Hematopoietic multipotent progenitor cell (in vitro differentiated cells): ENCODE data around the gene PGAP6. TPM values are rescaled to one million over a fixed set of nuclear protein-coding genes. Genes with fewer than 3 reads are reported as not detected.
"Not testable (repeated sequence)": the region's sequence is repeated elsewhere in the genome, so short reads cannot be mapped to it uniquely, and the experiment has no call there.

Experiments
- DNase-seq, 3 donors: peaks; one replicate each; pipeline ENCODE4 v3.0.0-alpha.2; 2011 to 2015; ENCODE audit warnings: low read depth in 2 of 3, low spot score in 2 of 3
- total RNA-seq: library from RNA; depleted of rRNA; stranded (reverse); fragments of >200 nt; gene quantifications from one replicate; pipeline ENCODE4 v1.2.3, GENCODE V29; 2012

The PGAP6 gene, protein sequence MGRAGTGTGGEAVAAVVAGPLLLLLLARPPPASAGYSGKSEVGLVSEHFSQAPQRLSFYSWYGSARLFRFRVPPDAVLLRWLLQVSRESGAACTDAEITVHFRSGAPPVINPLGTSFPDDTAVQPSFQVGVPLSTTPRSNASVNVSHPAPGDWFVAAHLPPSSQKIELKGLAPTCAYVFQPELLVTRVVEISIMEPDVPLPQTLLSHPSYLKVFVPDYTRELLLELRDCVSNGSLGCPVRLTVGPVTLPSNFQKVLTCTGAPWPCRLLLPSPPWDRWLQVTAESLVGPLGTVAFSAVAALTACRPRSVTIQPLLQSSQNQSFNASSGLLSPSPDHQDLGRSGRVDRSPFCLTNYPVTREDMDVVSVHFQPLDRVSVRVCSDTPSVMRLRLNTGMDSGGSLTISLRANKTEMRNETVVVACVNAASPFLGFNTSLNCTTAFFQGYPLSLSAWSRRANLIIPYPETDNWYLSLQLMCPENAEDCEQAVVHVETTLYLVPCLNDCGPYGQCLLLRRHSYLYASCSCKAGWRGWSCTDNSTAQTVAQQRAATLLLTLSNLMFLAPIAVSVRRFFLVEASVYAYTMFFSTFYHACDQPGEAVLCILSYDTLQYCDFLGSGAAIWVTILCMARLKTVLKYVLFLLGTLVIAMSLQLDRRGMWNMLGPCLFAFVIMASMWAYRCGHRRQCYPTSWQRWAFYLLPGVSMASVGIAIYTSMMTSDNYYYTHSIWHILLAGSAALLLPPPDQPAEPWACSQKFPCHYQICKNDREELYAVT
- total RNA-seq: 88.3 TPM

DNA sequence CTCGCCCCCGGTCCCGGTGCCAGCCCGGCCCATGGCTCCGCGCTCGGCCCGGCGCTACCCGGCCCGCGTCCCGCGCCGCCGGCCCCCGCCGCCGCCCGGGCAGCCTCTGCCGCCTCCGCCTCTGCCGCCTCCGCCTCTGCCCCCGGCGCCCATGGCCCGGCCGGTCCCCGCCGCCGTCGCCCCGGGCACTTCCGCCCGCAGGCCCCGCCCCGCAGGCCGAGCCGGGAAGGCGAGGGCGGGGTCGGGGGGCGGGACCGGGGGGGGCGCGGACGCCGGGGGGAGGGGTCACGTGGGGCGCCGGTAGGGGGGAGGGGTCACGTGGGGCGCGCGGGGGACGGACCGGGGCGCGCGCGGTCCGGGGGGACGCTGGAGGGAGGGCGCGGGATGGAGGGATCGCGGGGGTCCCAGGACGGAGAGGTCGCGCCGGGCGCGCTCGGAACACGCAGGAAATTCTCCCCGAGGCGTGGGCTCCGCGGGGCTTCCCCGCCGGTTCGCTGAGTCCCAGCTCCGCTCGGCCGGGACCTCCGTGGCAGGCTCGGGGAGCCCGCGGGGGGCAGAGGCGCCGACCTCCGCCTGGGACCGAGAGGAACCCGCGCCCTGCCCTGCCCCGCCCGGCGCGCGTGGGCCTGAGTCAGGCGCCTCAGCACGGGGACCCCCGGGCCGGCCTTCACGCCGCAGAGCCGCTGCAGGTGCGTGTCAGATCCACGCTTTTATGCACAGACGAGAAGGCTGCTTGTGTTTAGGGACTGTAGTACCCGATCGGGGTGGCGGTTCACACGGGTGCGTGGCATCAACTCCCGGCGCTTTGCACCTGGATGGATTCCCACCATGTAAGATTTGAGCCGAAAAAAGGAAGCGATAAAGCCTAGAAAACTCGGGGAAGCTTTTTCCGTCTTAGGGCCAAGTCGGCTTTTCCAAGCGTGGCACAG is at the start of gene PGAP6:
PGAP6 (minus strand) TSS at position 190 of the 929 bp plus-strand sequence; CDS start at position 33, 157 bp downstream.
- peak; percentile 40 to 61 (median 46) for DNase-seq

DNA sequence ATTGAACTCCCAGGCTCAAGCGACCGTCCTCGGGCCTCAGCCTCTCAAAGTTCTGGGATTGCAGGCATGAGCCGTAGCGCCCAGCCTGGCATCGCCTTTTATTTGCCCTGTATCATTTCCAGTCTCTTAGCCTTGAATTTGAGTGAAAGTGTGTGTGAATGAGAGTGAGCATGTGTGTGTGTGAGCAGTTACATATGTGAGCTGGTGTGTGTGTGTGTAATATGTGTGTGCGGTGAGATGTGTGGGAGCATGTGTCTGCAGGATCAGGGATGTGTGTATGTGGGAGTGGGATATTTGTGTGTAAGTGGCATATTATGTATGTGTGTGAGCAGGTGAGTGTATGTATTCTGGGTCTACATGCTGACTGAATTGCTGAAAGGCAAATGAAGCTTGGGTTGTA is 49.1 kb upstream of the PGAP6 start:
- no peak for DNase-seq

DNA sequence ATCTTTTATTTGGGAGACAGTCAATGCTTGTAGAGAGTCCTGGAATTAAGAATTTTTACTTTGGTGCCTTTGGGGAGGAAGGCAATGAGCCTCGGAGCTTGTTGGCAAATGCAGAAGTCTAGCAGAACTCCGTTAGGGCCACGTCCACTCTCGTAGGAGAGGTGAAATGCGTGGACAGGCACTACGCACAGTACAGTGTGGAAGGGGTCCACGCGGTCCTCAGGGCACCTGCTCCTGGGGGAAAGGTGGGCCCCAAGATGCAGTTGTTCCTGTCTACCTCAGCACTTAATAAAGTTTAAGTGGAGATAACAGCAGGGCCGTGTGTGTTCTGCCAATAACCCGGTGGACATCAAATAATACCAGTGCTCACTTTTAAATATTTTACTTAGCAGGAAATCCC is 45.5 kb upstream of the PGAP6 start:
- no peak for DNase-seq

DNA sequence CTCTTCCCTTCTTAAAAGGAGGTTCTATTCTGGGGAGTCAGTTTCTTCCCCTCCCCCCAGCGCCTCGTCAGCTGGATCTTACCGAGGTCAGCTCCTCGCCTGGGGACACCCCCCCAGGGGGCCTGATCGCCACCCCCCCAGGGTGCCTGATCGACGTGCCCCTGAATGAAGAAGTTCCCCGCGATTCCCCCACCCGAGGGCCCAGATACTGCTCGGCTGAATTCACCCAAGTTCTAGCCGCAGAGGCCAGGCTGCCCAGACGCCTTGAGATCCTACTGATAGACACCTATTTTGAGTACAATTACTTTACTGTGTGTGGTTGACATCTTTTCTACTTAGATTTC is 45.1 kb upstream of the PGAP6 start:
- DNase-seq: peak in 1 of 3 donors; percentile 9

DNA sequence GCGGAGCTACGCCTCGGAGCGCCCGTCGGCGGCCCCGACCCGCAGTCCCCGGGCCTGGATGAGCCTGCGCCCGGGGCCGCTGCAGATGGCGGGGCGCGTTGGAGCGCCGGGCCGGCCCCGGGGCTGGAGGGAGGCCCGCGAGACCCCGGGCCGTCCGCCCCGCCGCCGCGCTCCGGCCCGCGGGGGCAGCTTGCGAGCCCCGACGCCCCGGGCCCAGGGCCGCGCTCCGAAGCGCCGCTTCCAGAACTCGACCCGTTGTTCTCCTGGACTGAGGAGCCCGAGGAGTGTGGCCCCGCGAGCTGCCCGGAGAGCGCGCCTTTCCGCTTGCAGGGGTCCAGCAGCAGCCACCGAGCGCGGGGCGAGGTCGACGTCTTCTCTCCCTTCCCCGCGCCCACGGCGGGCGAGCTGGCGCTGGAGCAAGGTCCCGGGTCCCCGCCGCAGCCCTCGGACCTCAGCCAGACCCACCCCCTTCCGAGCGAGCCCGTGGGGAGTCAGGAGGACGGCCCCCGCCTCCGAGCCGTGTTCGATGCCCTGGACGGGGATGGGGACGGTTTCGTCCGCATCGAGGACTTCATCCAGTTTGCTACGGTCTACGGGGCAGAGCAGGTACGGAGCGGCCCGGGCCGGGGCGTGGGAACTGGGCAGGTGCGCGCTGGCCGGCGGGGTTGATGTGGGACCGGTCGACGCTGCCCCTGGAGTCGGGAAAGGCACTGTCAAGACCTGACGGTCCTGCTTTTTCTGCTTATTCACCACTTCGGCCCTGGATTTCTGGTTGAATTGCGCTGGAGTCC is 44.5 kb upstream of the PGAP6 start:
- no peak for DNase-seq

DNA sequence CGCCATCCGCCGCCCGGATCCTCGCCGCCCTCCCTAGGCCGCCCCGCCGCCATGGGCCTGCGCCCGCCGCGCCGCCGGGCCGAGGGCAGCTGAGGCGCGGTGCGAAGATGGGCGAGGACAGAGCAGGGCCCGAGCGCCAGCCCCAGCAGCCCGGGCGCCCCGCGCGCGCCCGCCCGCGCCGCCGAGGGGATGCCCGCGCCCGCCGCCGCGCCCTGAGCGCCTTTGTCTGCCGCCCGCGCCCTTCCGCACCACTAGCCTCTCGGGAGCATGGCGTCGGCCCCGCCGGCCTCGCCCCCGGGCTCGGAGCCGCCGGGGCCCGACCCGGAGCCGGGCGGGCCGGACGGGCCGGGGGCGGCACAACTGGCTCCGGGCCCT is 43.9 kb upstream of the PGAP6 start:
- no peak for DNase-seq

DNA sequence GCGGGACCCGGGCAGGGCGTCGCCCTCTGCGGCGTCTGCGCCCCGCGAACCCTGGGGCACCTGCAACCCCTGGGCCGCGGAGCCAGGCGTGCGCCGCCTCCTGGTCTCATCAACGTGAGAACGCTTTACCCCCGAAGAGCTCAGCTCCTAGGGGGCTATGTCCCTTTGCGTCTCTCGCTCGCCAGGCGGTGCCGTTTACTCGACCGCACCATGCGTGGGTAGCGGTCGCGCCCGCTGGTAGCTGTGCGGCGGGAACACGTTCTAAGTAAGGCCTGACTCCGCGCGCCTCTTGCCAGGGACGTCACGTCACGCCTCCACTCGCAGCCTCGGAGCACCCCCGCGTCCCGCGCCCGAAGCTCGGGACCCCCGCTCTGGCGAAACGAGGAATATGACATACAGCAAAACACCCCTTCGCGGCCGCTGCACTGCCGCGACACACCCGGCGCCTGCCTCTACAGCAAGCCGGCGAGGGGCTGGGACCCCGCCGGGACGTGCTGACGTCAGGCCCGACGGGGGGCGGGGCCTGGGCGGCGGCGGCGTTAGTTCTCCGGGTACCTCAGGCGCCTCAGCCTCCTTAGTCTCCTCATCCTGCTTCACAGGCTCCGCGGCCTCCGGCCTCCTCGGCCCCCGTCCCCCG is 43.4 kb upstream of the PGAP6 start, which contains the start of gene RAB11FIP3:
RAB11FIP3 (plus strand) TSS at position 568 of the 637 bp plus-strand sequence. CDS start 358 bp downstream, outside the sequence.
- peak; percentile 76 to 82 (median 78) for DNase-seq

DNA sequence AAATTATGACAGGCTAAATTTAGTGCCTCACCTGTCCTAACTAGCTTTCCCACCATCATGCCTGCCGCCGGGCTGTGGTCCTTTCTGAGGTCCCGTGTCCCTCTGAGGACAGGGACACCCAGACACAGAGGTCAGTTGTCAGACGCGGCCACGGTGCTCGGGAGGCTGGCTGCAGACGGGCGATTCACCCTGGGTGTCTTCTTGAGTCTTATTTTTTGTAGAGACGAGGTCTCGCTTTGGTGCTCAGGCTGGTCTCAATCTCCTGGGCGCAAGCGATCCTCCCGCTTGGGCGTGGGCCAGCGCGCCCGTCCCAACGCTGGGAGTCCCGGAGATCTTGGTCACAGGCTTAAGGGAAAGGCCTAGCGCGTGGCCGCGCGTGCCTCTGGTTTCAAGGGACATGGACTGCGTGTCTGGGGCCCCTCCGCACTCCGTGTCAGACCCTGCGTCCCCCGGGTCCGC is 42.9 kb upstream of the PGAP6 start:
- no peak for DNase-seq

DNA sequence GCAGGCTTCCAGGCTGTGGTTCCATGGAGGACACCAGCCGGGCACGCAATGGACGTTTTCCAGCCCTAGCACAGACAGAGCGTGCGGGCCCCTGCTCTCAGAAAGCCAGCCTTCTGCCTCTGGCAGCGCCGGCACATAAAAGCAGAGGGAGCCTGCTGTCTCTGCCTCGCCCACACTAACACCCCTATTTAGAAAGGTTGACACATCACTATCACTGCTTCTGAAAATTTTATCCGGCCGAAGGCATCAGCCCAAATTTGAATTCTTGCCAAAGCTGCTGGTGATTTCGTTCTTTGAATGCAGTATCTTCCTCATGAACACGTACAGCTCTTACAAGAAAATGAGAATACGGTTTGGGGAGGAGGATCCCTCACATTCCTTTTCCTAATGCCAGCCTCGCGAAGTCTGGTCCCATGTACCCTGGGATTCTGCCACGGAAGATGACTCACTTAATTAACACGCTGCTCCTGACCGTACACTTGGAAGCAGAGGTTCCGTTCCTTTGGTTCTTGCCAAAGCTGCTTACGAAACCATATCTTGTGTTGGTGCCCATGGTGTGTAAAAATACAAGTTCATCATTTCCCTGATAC is 42.4 kb upstream of the PGAP6 start:
- DNase-seq: no peak

DNA sequence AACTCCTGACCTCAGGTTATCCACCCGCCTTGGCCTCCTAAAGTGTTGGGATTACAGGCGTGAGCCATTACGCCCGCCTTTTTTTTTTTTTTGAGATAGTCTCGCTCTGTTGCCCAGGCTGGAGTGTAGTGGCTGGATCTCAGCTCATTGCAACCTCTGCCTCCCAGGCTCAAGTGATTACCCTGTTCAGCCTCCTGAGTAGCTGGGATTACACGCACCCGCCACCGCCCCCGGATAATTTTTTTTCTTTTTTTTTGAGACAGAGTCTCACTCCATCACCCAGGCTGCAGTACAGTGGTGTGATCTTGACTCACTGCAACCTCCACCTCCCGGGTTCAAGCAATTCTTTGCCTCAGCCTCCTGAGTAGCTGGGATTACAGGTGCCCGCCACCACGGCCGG is 40.4 kb upstream of the PGAP6 start:
- not testable (repeated sequence) for DNase-seq

DNA sequence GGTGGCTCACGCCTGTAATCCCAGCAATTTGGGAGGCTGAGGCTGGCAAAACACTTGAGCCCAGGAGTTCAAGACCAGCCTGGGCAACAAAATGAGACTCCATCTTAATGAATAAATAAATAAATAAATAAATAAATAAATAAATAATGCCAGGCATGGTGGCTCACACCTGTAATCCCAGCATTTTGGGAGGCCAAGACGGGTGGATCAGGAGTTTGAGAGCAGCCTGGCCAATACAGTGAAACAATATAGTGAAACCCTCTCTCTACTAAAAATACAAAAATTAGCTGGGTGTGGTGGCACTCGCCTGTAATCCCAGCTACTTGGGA is 33.4 kb upstream of the PGAP6 start:
- DNase-seq: not testable (repeated sequence)

DNA sequence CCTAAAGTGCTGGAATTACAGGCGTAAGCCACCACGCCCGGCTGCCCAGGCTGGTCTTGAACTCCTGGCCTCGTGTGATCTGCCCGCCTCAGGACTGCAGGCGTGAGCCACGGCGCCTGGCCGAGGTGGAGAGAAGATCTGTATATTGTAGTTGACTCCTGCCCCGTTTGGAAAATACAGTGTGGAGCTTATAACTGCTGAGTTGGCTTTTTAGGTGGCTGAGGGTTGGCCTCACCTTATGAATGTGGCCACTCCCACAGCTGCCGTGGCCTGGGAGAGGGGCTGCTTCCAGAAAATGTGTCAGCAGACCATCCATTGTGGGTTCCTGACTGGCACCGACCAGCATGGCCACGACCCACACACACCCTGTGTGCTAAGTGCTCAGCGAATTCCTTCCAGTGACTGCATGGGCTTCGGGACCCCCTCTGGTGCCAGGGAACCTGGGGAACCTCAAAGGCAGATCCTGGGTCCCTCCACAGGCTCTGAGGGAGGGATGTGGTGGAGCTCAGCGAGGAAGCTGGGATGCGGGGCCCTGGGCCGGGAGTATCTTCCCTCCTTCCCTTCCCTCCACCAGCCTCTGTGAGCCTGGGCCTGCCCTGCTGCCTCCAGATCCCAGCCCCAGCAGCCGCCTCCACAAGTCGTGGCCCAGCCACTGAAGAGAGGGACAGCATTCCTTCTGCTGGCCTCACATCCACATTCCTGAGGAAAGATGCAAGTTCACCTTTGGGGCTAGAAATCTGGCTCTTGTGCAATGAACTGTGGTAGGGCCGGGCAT is 32.8 kb upstream of the PGAP6 start:
- DNase-seq: no peak

DNA sequence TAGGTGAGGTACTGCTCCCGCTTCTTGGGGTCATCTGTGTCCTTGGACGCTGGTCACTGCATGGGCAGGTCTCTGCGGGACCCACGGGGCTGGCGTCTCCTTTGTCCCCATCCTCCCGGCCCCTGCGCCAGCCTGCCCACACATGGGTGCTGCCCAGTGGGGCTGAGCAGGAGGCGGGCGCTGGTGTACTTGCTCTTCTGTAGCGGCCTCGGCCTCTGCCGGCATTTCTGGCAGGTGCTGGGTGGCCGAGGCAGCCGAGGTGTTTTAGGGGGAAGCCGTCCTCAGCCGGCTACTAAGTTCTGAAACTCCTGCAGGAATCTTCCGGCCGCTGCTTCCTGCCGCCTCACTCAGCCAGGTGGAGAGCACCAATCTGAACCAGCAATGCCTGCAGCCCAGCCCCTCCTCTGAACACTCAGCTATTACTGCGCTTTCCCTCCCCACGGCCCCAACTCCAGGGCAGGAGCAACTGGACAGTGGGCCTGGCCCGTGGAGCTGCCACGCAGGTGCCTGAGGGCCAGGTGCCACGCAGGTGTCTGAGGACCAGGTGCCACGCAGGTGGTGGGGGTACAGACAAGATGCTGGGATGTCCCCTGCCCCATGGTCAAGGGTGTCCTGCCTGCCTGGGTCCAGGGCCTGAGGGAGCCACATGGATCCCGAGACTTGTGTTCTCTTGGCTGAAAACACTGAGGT is 29.9 kb upstream of the PGAP6 start:
- DNase-seq: no peak

DNA sequence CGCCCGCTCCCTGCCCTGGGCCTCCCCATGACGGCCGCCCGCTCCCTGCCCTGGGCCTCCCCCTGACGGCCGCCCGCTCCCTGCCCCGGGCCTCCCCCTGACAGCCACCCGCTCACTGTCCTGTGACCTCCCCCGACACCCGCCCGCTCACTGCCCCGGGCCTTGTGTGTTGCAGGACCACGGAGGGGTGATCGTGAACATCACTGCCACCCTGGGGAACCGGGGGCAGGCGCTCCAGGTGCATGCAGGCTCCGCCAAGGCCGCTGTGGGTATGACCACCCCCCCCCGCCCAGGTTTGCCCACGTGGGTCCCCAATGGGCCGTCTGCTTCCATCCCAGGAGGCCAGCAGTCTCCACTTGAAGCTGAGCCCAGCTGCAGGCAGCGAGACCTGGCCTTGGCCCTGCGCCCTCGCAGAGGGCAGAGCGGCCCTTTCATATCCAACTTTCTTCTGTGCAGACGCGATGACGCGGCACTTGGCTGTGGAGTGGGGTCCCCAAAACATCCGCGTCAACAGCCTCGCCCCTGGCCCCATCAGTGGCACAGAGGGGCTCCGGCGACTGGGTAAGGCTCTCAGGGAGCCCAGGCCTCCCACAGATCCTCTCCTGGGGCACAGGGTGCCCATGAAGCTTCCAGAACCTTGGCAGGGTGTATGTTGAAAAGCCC is 28.9 kb upstream of the PGAP6 start:
- no peak for DNase-seq

DNA sequence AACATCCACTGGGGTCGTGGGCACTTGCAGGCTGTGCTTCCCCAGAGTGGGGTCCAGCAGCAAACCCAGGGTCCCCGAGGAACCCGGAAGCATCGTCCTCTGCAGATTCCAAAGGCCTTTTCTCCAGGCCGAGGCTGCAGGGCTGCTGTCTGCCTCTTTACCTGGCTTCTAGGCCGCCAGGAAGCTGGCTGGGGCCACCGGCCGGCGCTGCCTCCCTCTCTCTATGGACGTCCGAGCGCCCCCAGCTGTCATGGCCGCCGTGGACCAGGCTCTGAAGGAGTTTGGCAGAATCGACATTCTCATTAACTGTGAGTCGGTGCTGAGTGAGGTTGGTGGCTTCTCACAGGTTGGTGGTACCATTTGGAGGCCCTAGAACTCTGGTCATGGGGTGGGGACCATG is 25.5 kb upstream of the PGAP6 start:
- no peak for DNase-seq

DNA sequence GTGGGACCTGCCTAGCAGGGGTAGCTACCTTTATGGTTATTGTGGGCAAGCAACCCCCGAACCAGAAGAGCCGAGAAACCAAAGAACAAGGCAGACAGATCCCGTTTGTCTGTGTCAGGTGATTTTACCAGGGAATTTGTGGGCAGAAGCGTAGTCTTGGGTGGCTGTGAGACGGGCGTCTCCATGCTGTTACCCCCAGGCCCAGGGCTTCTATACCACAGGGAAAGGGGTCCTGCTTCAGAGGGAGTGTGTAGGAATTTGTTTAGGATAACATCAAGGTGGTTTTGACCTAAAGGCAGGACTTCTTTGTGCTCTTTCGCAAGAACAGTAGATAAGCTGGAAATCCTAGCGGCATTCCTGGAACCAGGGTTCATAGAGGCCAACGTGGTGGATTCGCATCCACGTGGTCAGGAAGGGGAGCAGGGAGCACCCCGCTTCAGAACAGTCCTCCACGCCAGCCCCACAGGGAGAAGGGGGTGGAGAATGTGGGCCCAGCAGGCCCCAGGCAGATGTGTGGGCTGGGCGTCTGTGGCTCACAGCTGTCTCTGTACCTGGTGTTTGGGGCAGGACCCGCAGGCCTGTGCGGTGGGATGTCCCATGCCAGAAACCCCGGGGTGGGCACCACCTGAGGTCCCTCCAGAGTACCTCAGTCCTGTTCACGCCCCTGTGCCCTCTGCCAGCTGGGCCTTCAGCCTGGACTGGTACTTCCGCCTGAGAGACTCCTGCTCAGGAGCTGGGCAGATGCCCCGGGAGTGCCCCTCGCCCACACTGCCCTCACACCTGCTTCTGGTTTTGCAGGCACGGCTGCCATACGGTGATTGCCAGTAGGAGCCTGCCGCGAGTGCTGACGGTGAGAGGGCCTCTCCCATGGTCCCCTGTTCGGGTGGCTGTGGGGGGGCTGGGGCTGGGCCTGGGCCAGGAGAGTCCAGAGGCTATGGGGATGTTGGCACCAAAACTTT is 24.0 kb upstream of the PGAP6 start:
- no peak for DNase-seq
